ENCODE measurements around the gene POFUT2. TPM values are rescaled to one million over a fixed set of nuclear protein-coding genes. Genes with fewer than 3 reads are reported as not detected.

Gene POFUT2
- total RNA-seq, 4 donors from 2014 or later = 17.5 to 48.9 (median 19.8) TPM

DNA sequence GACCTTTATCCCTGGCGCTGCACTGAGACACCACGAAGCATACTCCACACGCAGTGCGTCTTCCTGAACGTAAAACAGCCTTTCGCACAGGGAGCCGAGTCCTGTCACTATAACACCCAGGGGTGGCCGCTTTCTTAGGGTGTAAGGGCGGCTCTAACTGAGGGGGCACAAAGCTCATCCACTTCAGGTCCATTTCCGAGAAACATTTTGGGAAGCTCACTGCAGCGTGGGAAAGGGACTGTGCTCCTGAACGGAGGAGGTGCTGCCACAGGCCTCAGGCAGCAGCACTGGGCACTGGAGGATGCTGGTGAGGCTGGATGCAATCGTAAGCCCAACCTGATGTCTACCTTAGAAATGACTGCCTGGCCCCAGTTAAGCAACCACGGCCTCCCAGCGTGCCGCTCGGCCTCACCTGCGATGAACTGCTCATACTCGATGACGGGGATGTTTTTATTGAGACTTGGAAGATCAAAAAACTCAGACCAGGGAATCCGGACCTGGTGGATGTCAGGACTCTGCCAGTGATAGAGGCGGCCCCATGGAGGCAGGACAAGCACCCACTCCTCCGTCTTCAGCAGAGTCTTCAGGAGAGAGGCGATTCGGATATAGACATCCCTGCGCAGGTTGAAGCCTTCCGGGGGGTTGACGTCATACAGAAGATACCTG is 2.3 kb downstream of the POFUT2 start:
- TF ChIP-seq, protein P1, sequence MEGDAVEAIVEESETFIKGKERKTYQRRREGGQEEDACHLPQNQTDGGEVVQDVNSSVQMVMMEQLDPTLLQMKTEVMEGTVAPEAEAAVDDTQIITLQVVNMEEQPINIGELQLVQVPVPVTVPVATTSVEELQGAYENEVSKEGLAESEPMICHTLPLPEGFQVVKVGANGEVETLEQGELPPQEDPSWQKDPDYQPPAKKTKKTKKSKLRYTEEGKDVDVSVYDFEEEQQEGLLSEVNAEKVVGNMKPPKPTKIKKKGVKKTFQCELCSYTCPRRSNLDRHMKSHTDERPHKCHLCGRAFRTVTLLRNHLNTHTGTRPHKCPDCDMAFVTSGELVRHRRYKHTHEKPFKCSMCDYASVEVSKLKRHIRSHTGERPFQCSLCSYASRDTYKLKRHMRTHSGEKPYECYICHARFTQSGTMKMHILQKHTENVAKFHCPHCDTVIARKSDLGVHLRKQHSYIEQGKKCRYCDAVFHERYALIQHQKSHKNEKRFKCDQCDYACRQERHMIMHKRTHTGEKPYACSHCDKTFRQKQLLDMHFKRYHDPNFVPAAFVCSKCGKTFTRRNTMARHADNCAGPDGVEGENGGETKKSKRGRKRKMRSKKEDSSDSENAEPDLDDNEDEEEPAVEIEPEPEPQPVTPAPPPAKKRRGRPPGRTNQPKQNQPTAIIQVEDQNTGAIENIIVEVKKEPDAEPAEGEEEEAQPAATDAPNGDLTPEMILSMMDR (IDR thresholded peaks at IDR 0.05) = no peak
- ATAC-seq (ENCODE audit: low FRiP score) (no peak), DNase-seq (ENCODE audit: low spot score) (no peak)

DNA sequence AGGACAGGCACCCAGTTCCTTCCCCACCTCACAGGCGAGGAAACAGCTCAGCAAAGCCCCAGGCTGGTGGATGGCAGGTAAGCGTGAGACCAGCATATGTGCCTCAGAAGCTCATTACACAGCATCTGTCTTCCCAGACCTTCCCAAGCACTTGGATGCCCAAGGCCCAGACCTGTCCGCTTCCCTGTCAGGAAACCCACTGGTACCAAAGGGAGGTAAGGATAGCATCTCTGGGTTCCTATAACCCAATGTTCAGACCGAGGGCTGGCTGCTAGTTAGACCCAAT is 3.3 kb downstream of the POFUT2 start:
- no peak for ATAC-seq (ENCODE audit: low FRiP score)
- TF ChIP-seq, protein P1 (IDR thresholded peaks at IDR 0.05) = no peak
- DNase-seq (ENCODE audit: low spot score) = no peak

DNA sequence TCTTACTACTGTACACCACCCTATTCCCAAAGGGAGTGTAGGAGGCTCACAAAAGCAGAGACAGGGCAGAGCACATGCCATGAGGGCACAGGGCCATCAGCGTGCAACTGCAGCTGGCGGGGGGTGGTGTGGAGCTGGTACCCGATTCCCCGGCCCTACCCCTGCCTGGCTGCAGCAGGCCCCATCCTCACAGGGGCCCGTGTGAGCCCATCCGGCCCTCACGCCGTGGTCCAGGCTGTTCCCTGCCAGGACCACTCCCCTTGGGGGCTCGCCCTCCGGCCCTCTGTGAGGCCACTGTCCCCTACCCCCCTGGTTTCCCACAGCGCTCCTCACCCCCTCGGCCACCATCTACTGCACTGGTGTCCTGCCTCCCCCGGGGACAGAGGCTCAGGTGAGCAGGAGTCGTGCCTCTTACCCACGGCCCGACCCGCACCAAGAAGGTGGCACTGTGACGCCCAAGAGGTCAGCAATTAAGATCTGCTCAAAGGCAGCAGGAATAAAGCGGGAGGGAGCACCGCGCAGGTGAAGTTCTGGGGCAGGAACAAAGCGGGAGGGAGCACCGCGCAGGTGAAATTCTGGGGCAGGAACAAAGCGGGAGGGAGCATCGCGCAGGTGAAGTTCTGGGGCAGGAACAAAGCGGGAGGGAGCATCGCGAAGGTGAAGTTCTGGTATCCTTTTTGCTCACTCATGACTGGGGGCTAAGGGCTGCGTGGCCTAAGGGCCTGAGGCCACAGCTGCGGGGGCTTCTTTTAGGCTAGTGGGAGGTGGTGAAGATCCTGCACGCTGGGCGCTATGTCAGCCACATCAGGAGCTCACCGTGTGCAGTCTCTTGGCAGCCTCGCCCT is 3.9 kb downstream of the POFUT2 start:
- ATAC-seq (ENCODE audit: low FRiP score) (no peak), DNase-seq (ENCODE audit: low spot score) (no peak)
- TF ChIP-seq, protein P1 (IDR thresholded peaks at IDR 0.05) = no peak

DNA sequence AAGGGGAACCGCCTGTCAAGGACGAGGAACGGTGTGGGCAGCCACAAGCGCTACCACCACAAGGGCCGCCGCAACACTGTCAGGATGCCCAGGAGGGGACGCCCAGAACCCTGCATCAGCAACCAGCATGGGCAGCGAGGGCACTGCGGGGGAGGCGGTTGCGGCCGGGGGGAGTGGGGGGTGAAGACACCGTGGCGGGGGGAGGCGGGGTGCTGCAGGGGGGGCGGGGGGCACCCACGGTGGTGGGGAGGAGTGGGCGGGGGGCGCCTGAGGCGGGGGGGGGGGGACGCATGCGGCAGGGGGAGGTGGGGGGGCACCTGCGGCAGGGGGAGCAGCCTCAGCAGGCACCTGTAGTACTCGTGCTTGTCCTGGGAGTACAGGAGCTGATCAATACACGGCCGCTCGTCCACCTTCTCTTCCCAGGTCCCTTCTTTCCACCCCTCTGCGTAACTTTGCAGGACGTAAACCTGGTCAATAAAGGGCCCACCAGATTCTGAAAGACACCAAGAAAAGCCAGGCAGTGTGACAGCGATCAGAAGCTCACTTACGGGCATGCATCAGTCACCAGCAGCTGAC is 4.6 kb downstream of the POFUT2 start:
- ATAC-seq (ENCODE audit: low FRiP score) = no peak
- DNase-seq (ENCODE audit: low spot score) = no peak
- TF ChIP-seq, protein P1 (IDR thresholded peaks at IDR 0.05) = no peak

DNA sequence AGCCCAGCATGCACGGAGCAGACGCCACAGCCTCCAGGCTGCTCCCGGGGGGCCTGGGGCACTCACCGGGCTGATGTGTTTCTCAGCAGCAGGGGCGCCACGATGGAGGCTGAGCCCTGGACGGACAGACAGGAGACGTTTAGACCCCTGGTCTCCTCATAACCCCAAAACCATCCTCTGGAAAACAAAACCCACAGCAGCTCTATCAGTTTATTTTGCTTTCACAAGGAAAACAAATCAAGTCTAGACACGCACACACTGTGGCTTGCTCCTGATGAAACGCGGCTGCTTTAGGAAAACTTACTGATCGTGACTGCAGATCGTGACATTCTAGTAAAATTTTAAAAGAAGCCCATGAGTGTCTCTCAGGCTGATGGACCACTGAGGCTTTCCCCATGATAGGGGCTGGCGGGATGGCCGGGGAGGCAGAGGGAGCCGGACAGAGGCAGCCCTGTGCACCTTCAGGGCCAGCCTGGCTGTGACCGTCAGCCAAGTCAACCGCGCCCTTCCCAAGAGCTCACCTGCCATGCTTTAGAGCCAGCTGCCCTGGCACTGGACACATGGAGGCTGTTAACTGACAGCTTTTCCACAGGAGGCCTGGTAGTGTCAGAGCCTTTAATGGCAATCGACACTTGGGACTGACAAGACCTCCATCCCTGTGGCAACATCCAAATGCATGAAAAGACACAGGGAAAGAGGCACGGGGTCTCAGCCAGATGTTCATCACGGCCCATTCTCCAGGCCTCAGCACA is 5.2 kb downstream of the POFUT2 start:
- ATAC-seq (ENCODE audit: low FRiP score) (no peak), DNase-seq (ENCODE audit: low spot score) (no peak)
- TF ChIP-seq, protein P1 (IDR thresholded peaks at IDR 0.05) = no peak

DNA sequence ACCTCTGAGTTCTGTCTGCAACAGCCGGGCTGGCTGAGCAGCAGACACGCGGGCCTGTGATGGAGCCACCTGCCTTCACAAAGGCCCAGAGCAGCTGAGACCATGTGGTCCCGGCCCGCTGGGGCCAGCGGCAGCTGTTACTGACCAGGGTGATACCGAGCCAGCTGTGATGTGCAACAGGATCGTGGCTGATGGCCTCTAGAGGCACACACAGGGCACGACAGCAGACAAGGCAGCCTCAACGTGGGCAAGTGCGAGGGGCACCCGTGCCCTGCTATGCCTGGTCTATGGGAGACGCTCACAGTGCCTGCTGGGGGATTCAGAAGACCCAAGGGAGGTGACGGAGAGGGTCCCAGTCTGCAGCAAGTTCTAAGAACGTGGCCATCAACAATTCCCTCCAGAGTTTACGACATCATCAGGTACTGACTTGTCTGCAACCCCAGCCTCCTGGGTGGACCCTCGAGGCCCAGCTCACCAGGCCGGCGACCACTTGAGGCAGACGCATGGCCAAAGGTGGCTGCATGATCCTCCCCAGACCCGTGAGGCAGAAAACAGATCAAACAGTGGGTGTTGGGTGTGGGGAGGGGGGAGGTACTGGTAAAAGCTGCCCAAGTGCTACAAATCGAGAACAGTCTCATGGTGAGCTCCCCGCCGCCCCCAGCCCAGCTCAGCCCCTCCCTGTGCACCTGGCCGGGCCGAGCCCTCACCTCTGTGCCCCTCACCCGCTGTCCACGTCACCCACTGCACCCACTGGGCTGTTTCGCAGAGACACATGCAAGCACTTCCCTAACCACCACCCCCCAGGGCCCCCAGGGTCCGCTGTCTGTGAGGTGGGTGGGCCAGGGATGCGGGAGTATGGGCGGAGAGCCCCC is 6.0 kb downstream of the POFUT2 start:
- DNase-seq (ENCODE audit: low spot score) (no peak), ATAC-seq (ENCODE audit: low FRiP score) (no peak)
- TF ChIP-seq, protein P1 (IDR thresholded peaks at IDR 0.05) = no peak
